ENCODE measurements around the gene MGMT. TPM values are rescaled to one million over a fixed set of nuclear protein-coding genes. Genes with fewer than 3 reads are reported as not detected.

MGMT gene
- polyA plus RNA-seq, 1 of the 3 experiments (the other 2 are of a cell fraction) = 10.8 TPM

DNA sequence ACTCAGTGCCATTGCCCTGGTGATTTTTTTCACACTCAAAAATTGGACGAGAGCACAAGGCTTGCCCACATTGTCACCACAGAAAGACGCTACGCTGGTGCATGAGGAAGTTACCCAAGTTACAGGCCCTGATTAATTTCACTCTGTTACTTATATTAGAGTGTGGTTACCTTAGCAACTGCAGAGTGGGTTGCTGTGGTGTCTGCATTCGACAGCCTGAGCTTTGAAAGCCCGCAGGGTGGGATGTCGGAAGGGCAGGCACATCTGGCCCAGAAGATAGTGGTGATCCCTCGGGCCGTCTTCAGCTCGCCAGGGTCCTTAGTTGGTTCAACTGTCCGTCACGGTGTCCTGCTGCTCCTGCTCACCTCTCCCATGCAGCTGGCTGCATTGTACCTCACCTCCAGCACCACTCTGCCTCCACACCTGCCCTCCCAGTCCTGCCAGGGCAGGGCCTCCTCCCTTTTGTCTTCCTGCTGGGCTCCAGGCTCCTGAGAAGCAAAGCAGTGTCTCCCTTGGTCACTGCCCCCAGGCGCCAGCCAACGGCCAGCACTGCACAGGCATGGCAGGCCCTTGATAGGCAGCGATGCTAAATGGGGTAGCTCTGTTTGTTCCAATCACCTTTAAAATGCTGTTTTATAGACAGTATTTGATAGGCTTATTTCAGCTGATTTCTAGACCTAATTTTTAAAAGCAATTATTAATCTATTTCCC is 329.8 kb downstream of the MGMT start:
- CTCF ChIA-PET = interaction anchor here (1.2 kb wide), 1 partner anchor 11 kb away, joined by 3 read pairs; no protein-coding TSS in a partner anchor
- peak; percentile 55 for DNase-seq
- Histone ChIP-seq H3K79me2 (ENCODE audit: insufficient read depth) (no peaks in the 10 kb centered on the region), H3K36me3 (replicated peaks in 1 of 2; ENCODE audit: control insufficient read depth in 1 of 2, insufficient read depth in 2 of 2, low read length in 1 of 2) (no peaks in the 10 kb centered on the region), H3K27me3 (ENCODE audit: insufficient read depth) (no peaks in the 10 kb centered on the region), H3K4me1 (ENCODE audit: control insufficient read depth in 1 of 2, insufficient read depth in 2 of 2, low read depth in 1 of 2, low read length in 1 of 2) (peaks cover 0 to 6% of the 10 kb centered on the region in 2 experiments; a peak in 1 of 4 replicates), H3K4me3 (ENCODE audit: low read depth in 2 of 2, low read length in 1 of 2) (no peak overlapping the region), H3K9me2 (no peaks in the 10 kb centered on the region), H3F3A (replicated peaks; ENCODE audit: insufficient read depth) (no peaks in the 10 kb centered on the region), H3K9ac (no peak overlapping the region), H3K9me3 (no peaks in the 10 kb centered on the region), H2AFZ (ENCODE audit: low read depth) (no peak overlapping the region), H3K27ac (ENCODE audit: low read depth in 2 of 2, low read length in 1 of 2) (no peak overlapping the region), H4K20me1 (ENCODE audit: insufficient read depth) (no peaks in the 10 kb centered on the region), H3K4me2 (no peak overlapping the region)
- POLR2A ChIA-PET = no interaction called here
- 39% methylated on average over 8 of the region's 14 CpGs for WGBS (ENCODE audit: low lambda C conversion rate)
- TF ChIP-seq TEAD4 (IDR thresholded peaks at IDR 0.05; ENCODE audit: borderline replicate concordance, insufficient read depth) (no peak), RAD21 (IDR thresholded peaks at IDR 0.05; ENCODE audit: low read length) (no peak), FOSL2 (IDR thresholded peaks at IDR 0.05; ENCODE audit: borderline replicate concordance, low read depth) (no peak), GATA2 (CRISPR knock-in tag; IDR thresholded peaks at IDR 0.05) (no peak), YY1 (IDR thresholded peaks at IDR 0.05; ENCODE audit: low read depth) (no peak), TAF1 (IDR thresholded peaks at IDR 0.05; ENCODE audit: borderline replicate concordance, low read depth, low read length) (no peak), MEF2A (IDR thresholded peaks at IDR 0.05; ENCODE audit: borderline replicate concordance, low read depth) (no peak), NRF1 (IDR thresholded peaks at IDR 0.05; ENCODE audit: low read depth, low read length) (no peak), RFX5 (IDR thresholded peaks at IDR 0.05; ENCODE audit: low read length) (no peak), RXRA (IDR thresholded peaks at IDR 0.05; ENCODE audit: borderline replicate concordance, low read depth) (no peak), EZH2phosphoT487 (IDR thresholded peaks at IDR 0.05; ENCODE audit: borderline replicate concordance, low read depth) (no peak), JUND (IDR thresholded peaks at IDR 0.05) (no peak), EP300 (IDR thresholded peaks at IDR 0.05; ENCODE audit: borderline replicate concordance in 1 of 2, low read depth in 1 of 2, low read length in 1 of 2) (no peak)
- TF ChIP-seq, protein P1, sequence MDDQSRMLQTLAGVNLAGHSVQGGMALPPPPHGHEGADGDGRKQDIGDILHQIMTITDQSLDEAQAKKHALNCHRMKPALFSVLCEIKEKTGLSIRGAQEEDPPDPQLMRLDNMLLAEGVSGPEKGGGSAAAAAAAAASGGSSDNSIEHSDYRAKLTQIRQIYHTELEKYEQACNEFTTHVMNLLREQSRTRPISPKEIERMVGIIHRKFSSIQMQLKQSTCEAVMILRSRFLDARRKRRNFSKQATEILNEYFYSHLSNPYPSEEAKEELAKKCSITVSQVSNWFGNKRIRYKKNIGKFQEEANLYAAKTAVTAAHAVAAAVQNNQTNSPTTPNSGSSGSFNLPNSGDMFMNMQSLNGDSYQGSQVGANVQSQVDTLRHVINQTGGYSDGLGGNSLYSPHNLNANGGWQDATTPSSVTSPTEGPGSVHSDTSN (IDR thresholded peaks at IDR 0.05) = no peak
- TF ChIP-seq, protein P2, sequence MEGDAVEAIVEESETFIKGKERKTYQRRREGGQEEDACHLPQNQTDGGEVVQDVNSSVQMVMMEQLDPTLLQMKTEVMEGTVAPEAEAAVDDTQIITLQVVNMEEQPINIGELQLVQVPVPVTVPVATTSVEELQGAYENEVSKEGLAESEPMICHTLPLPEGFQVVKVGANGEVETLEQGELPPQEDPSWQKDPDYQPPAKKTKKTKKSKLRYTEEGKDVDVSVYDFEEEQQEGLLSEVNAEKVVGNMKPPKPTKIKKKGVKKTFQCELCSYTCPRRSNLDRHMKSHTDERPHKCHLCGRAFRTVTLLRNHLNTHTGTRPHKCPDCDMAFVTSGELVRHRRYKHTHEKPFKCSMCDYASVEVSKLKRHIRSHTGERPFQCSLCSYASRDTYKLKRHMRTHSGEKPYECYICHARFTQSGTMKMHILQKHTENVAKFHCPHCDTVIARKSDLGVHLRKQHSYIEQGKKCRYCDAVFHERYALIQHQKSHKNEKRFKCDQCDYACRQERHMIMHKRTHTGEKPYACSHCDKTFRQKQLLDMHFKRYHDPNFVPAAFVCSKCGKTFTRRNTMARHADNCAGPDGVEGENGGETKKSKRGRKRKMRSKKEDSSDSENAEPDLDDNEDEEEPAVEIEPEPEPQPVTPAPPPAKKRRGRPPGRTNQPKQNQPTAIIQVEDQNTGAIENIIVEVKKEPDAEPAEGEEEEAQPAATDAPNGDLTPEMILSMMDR (IDR thresholded peaks at IDR 0.05) = no peak

GRCh38 chr10:129799942-129800341 is 332.9 kb downstream of the MGMT start:
- ChIA-PET POLR2A (no interaction called here), CTCF (interaction anchor here (0.6 kb wide), 1 partner anchor 254 kb away, joined by 3 read pairs; no protein-coding TSS in a partner anchor)
- H3K4me2 ChIP-seq = no peak overlapping the region
- H3K9me3 ChIP-seq = no peaks in the 10 kb centered on the region
- no peaks in the 10 kb centered on the region for H3K36me3 ChIP-seq (replicated peaks in 1 of 2; ENCODE audit: control insufficient read depth in 1 of 2, insufficient read depth in 2 of 2, low read length in 1 of 2)
- no peak overlapping the region for H3K27ac ChIP-seq (ENCODE audit: low read depth in 2 of 2, low read length in 1 of 2)
- H3K9ac ChIP-seq = no peak overlapping the region
- WGBS (ENCODE audit: low lambda C conversion rate) = 8% methylated on average over 2 of the region's 3 CpGs
- no peak overlapping the region for H3K4me3 ChIP-seq (ENCODE audit: low read depth in 2 of 2, low read length in 1 of 2)
- no peaks in the 10 kb centered on the region for H3K79me2 ChIP-seq (ENCODE audit: insufficient read depth)
- H3K27me3 ChIP-seq (ENCODE audit: insufficient read depth) = no peaks in the 10 kb centered on the region
- no peaks in the 10 kb centered on the region for H3K9me2 ChIP-seq
- peaks cover 0 to 6% of the 10 kb centered on the region in 2 experiments; a peak in 1 of 4 replicates for H3K4me1 ChIP-seq (ENCODE audit: control insufficient read depth in 1 of 2, insufficient read depth in 2 of 2, low read depth in 1 of 2, low read length in 1 of 2)
- no peaks in the 10 kb centered on the region for H4K20me1 ChIP-seq (ENCODE audit: insufficient read depth)
- H2AFZ ChIP-seq (ENCODE audit: low read depth) = no peak overlapping the region
- no peaks in the 10 kb centered on the region for H3F3A ChIP-seq (replicated peaks; ENCODE audit: insufficient read depth)
- DNase-seq = no peak
- TF ChIP-seq IRF3 (IDR thresholded peaks at IDR 0.05; ENCODE audit: low read depth, low read length) (no peak), RXRA (IDR thresholded peaks at IDR 0.05; ENCODE audit: borderline replicate concordance, low read depth) (no peak), TEAD4 (IDR thresholded peaks at IDR 0.05; ENCODE audit: borderline replicate concordance, insufficient read depth) (no peak), GABPA (IDR thresholded peaks at IDR 0.05; ENCODE audit: low read depth) (no peak), FOXM1 (IDR thresholded peaks at IDR 0.05; ENCODE audit: low read depth) (no peak), MEF2A (IDR thresholded peaks at IDR 0.05; ENCODE audit: borderline replicate concordance, low read depth) (no peak)
- TF ChIP-seq, protein P3, sequence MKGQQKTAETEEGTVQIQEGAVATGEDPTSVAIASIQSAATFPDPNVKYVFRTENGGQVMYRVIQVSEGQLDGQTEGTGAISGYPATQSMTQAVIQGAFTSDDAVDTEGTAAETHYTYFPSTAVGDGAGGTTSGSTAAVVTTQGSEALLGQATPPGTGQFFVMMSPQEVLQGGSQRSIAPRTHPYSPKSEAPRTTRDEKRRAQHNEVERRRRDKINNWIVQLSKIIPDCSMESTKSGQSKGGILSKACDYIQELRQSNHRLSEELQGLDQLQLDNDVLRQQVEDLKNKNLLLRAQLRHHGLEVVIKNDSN (IDR thresholded peaks at IDR 0.05; ENCODE audit: borderline replicate concordance, low read depth) = no peak
- TF ChIP-seq, protein P4, sequence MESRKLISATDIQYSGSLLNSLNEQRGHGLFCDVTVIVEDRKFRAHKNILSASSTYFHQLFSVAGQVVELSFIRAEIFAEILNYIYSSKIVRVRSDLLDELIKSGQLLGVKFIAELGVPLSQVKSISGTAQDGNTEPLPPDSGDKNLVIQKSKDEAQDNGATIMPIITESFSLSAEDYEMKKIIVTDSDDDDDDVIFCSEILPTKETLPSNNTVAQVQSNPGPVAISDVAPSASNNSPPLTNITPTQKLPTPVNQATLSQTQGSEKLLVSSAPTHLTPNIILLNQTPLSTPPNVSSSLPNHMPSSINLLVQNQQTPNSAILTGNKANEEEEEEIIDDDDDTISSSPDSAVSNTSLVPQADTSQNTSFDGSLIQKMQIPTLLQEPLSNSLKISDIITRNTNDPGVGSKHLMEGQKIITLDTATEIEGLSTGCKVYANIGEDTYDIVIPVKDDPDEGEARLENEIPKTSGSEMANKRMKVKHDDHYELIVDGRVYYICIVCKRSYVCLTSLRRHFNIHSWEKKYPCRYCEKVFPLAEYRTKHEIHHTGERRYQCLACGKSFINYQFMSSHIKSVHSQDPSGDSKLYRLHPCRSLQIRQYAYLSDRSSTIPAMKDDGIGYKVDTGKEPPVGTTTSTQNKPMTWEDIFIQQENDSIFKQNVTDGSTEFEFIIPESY (IDR thresholded peaks at IDR 0.05; ENCODE audit: borderline replicate concordance, low read depth) = no peak

Measured in SK-N-SH (cell line).